H1 (cell line): ENCODE results near the gene PRKCA.

Source experiments
- NANOG ChIP-seq: IDR thresholded peaks from 2 replicates; pipeline ENCODE4 v1.6.1; 2011; ENCODE audit warnings: low read length, low read depth, mild to moderate bottlenecking, inconsistent platforms; ENCODE audit not compliant: insufficient read depth, poor library complexity, severe bottlenecking
- RAD21 ChIP-seq, 2 experiments: IDR thresholded peaks in 1 of 2; conservative IDR thresholded peaks in 1 of 2; 2 replicates each; pipeline ENCODE4 v1.6.1; 2011; ENCODE audit warnings: low read depth in 2 of 2, low read length in 2 of 2, improper control_type of control experiment in 1 of 2, inconsistent platforms in 1 of 2, mild to moderate bottlenecking in 1 of 2, moderate library complexity in 1 of 2
- SIN3A ChIP-seq, 2 experiments: IDR thresholded peaks in 1 of 2; conservative IDR thresholded peaks in 1 of 2; 2 replicates each; pipeline ENCODE4 v1.6.1; 2011 to 2012; ENCODE audit warnings: low read length in 2 of 2, improper control_type of control experiment in 1 of 2, low read depth in 1 of 2, mild to moderate bottlenecking in 1 of 2
- TAF1 ChIP-seq: IDR thresholded peaks from 2 replicates; pipeline ENCODE4 v1.6.1; 2011; ENCODE audit warnings: mild to moderate bottlenecking, low read depth, low read length

- TF ChIP-seq NANOG (no peak), RAD21 (IDR thresholded peaks at IDR 0.05 in 1 of 2, conservative IDR thresholded peaks at IDR 0.05 in 1 of 2; ENCODE audit: low read depth in 2 of 2, low read length in 2 of 2) (no peak), SIN3A (conservative IDR thresholded peaks at IDR 0.05 in 1 of 2, IDR thresholded peaks at IDR 0.05 in 1 of 2; ENCODE audit: low read depth in 1 of 2, low read length in 2 of 2) (no peak), TAF1 (no peak)
Observed at GRCh38 chr17:66583112-66583748, 280.8 kb downstream of the PRKCA start.
